GM21423 (cell line): ENCODE data around the gene ELF4.

ENCODE experiments used
- ATAC-seq: cut with Tn5 transposase; IDR thresholded peaks from one replicate; pipeline ENCODE4 v1.9.1; 2021; ENCODE audit warnings: mild to moderate bottlenecking, moderate library complexity; ENCODE audit not compliant: unreplicated experiment

Gene ELF4

DNA sequence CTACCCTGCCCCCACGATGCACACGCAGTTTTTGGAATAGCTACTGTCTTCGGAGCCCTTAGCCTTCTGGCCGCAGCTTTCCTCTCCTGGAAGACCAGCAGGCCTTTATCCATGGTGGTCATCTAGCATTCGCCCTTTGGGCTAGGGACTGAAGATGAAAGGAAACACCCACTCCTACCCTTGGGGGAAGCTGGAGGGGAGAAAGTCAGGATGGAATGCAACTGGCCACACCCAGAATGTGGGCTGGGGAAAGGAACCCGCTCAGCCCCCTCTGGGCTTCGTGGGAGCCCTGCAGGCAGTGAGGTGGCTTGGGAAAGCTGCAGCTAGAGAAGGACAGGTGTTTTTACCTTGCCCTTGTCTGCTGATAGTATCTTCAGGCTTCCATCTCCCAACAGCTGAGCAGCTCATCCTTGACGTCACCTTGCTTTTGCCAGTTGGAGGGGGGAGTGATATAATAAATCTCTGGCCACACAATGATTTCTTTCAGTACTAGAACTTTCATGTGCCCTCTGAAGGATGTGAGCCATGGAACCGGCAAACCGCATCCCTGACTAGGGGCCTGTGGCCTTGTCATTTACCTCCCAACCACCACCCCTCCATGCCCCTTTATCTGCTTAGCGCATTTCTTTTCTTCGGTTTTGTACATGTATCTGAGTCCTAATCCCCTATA, 59.0 kb downstream of the ELF4 start:
- no peak for ATAC-seq

DNA sequence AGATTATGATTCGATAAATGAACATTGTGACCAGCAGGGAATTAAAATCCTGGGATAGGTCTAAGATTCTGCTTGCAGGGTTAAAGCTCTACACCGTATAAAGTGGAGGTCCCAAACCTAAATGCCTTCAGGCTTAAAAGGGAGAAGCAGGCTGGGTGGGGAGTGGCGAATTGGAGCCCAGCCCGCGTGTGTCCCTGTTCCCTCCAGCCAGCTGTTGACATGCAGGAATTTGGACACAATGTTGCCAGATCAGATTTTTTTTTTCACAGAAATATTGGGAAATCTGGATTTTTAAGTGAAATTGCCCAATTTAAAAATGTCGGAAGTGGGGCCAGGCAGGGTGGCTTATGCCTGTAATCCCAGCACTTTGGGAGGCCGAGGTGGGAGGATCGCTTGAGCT, 60.5 kb downstream of the ELF4 start:
- ATAC-seq, result no peak

DNA sequence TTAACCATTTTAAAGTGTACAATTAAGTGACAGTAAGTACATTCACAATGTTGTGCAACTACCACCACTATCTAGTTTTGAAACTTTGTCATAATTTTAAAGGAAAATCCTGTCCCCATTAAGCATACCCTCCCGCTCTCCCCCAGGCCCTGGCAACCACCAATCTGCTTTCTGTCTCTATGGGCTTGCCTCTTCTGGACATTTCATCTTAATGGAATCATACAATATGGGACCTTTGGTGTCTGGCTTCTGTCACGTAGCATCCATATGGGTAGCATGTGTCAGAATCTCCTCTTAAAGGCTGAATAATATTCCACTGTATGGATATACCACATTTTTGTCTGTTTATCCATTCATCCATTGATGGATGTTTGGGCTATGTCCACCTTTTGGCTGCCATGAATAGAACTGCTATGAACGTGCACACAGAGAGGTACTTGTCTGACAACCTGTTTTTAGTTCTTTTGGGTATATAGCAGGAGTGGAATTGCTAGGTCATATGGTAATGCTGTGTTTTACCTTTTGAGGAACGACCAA, 61.5 kb downstream of the ELF4 start:
- ATAC-seq, result no peak

DNA sequence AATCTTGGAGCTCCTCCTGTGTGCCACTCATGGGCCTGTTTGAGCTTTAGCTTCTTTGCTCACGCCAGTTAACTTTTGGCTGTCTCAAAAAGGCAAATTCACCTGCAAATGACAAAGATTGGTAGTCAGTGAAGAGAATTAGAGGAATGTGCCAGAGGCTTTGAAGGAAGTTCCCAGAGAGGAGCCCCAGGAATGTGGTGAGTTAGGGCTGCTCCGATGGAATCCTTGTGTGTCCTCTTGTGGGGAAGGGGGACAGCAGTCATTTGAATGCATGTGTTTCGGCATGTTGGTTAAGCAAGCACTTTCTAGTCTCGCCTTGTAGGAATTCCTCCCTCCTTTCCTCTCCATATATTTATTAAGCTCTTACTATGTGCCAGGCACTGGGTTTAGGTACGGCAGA, 62.9 kb downstream of the ELF4 start:
- ATAC-seq, result no peak

DNA sequence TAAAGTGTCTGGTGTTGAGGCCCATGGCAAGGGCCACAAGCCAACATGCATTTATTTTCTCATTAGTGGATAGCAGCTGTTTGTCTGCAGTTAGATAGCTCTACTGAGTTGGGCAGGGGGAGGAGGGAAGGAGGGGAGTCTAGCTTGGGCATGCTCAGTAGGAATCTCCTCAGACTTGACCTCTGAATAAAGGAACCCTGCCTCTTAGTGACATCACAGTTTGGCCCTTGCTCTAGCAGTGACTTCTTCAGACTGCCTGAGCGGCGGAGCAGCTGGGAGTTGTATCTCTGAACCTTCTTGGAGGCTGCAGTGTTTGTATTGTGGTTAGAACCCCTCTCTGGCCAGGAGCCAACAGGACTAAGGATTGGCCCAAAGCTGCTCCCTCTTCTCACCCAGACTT, 70.5 kb downstream of the ELF4 start:
- no peak for ATAC-seq

DNA sequence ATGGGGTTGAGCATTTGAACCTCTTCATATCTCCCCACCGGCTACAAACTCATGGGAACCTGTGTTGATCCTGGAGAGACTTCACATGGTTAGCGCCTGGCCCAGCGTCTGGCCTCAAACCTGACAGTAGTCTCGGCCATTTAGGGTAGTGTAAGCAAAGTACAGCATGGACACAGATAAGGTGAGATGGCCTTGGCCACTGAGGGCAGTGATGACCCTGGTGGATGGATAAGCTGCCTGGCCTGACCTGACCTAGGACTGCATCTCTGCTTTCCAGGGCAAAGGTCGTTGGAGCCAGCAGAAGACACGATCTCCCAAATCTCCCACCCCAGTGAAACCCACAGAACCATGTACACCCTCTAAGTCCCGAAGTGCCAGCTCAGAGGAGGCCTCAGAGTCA, 76.1 kb downstream of the ELF4 start:
- no peak for ATAC-seq

DNA sequence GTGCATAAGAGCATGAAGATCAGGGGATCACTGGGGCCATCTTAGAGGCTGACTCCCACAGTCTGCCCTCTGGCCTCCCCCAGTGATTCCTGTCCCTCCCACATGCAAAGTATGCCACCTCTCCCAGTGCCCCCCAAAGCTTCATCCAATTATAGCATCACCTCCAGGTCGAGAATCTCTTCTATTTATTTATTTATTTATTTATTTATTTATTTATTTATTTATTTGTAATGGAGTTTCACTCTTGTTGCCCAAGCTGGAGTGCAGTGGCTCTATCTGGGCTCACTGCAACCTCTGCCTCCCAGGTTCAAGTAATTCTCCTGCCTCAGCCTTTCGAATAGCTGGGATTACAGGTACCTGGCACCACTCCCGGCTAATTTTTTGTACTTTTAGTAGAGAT, 77.7 kb downstream of the ELF4 start:
- no peak for ATAC-seq

DNA sequence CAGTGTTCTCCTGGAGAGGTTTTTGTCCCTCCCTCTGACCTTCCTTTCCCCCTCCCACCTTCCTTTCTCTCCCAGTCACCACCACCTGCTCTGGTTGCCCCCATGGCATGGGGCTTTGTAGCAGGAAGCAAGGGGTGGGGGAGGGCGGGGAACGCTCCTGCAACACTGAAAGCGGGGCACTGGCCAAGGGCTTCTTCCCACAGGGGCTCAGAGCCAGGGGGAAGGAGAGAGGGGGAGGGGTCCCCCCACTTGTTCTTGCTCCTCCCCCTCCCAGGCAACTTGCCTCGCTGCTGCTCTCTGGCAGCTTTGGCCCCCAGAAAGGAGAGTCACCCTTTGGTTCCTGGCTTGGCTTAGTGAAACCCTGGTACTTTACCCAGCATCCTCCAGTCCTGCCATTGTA, 79.5 kb downstream of the ELF4 start:
- ATAC-seq, result no peak

DNA sequence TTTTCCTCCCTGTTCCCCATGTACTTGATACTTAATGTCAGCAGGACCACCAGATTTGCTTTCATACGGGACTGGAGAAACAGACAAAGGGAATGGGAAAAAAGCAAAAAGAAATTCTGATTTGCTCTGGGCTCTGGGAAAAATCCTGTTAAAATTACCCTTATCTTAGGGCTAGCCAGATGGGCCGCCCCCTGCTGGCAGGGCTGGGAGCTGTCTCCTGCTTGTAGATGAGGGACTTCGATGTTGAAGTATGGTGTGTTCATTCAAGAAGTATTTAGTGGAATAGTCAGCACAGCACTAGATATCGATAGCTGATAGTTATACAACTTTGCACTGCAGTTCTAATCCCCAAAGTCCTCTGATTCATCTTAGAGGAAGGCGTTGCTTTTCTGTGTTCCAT, 82.1 kb downstream of the ELF4 start:
- ATAC-seq, result no peak

DNA sequence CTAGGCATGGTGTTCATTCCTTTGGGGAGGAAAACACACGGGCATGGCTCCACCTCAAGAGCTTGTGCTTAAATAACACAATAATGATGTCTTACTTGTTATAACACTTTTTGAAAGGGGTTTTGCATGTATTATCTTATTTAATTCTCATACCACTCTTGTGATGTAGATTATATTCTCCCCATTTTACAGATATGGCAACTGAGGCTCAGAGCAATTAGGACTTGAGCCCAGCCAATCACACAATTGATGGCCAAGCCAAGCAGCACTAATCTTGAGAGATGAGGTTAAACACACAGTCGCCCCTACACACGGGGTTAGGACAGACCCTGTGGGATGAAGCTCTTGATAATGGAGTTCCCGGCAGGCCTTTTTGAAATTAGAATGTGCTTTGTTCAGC, 82.7 kb downstream of the ELF4 start:
- ATAC-seq, result no peak

DNA sequence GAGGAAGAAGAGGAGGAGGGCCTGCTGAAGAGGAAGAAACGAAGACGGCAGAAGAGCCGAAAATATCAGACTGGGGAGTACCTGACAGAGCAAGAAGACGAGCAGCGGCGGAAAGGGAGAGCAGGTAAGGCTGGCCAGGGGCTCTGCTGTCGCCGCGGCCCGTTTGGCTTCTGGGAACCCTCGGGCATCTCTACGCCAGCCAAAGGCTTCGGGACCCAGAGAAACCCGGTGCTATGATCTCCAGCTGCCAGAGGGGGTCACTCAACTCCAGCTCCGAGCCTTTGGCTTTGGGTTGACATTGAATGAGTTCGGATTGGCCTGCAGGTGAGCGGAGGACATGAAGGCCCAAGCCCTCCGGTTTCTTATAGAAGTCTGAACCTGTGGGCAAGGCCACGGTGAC, 85.0 kb downstream of the ELF4 start:
- no peak for ATAC-seq

DNA sequence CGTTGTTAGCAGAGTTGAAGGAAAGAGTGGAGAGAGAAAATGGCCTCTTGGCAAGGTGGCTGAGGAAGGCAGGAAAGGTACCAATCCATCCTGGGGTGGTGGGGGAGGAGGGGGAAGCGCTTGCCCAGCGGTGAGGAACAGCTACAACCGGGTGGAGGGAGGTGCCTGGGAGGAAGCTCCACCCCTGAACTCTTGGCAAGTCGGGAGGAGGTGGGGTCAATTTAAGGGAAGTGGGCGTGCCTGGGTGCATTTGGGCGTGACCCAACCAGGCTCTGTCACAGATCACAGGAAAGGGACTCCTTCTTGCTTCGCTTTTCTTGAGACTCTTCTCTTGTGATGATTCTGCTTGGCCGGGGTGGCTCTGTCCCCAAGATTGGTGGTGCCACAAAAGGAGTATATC, 86.2 kb downstream of the ELF4 start:
- ATAC-seq, result peak; percentile 100

DNA sequence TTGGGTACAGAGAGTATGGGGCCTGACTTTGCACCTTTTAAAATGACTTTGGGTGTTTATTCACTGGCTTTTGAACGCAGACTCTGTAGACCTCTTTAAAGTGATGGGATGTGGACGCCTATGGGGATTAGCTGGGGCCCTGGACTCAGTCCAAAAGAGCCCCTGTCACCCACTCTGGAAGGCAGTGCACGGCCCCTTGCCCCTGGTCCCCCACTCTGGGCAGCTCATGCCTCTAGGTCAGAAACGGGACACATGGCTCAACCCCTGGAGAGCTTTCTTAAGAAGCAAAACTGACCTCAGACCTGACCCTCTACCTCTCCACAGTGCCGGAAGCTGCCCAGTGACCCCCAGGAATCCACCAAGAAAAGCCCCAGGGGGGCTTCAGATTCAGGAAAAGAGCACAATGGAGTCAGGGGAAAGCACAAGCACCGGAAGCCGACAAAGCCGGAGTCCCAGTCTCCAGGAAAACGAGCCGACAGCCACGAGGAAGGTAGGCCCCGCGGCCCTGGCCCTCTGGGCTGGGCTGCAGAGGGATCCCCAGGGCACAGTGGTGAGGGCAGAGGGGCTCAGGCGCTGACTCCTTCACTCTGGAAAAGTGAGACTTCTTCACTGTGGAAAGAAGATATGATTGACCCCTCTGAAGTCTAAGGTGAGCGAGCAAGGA, 89.5 kb downstream of the ELF4 start:
- no peak for ATAC-seq

DNA sequence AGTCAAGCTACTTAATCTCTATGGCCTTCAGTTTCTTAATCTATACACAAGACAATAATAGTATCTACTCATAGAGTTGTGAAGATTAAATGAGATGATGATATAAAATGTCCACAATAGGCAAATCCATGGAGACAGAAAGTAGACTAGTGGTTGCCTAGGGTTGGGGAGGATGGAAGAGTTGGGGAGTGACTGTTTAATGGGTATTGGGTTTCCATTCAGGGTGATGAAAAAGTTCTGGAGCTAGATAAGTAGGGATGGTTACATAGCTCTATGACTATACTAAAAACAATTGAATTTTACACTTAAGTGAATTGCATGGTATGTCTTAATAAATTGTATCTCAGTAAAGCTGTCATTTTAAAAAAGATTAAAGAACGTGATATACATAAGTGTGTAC, 92.2 kb downstream of the ELF4 start:
- no peak for ATAC-seq

DNA sequence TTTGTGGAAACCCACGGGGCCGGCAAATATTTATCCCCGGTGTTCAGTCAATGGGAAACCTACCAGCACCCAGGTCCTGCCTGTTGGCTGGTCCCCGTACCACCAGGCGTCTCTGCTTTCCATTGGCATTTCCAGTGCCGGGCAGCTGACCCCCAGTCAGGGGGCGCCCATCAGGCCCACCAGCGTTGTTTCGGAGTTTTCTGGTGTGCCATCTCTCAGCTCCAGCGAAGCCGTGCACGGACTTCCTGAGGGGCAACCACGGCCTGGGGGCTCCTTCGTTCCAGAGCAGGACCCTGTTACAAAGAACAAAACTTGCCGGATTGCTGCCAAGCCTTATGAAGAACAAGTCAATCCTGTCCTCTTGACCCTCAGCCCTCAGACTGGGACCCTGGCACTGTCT, 95.1 kb downstream of the ELF4 start:
- no peak for ATAC-seq
